ENCODE measurements around the gene CD151.

DNA sequence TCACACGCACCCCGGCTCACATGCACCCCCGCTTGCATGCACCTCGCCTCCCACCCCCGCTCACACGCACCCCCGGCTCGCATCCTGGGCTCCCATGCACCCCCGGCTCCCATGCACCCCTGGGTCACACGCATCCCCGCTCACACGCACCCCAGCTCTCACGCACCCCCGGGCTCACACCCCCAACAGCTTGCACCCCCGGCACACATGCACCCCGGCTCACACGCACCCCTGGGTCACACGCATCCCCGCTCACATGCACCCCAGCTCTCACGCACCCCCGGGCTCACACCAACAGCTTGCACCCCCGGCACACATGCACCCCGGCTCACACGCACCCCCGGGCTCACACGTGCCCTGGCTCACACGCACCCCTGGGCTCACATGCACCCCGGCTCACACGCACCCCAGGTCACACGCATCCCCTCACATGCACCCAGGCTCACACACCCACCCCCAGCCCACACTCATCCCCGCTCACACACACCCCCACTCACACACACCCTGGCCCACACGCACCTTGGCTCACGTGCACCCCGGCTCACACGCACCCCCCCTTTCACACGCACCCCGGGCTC is 26.1 kb downstream of the CD151 start:
- no peak for TF ChIP-seq SIN3A (IDR thresholded peaks at IDR 0.05; ENCODE audit: borderline replicate concordance, low read depth, low read length)
- TF ChIP-seq, protein P1, sequence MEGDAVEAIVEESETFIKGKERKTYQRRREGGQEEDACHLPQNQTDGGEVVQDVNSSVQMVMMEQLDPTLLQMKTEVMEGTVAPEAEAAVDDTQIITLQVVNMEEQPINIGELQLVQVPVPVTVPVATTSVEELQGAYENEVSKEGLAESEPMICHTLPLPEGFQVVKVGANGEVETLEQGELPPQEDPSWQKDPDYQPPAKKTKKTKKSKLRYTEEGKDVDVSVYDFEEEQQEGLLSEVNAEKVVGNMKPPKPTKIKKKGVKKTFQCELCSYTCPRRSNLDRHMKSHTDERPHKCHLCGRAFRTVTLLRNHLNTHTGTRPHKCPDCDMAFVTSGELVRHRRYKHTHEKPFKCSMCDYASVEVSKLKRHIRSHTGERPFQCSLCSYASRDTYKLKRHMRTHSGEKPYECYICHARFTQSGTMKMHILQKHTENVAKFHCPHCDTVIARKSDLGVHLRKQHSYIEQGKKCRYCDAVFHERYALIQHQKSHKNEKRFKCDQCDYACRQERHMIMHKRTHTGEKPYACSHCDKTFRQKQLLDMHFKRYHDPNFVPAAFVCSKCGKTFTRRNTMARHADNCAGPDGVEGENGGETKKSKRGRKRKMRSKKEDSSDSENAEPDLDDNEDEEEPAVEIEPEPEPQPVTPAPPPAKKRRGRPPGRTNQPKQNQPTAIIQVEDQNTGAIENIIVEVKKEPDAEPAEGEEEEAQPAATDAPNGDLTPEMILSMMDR (IDR thresholded peaks at IDR 0.05), result no peak
- no peak for TF ChIP-seq TEAD4 (IDR thresholded peaks at IDR 0.05; ENCODE audit: borderline replicate concordance, insufficient read depth)
- TF ChIP-seq, protein P2, sequence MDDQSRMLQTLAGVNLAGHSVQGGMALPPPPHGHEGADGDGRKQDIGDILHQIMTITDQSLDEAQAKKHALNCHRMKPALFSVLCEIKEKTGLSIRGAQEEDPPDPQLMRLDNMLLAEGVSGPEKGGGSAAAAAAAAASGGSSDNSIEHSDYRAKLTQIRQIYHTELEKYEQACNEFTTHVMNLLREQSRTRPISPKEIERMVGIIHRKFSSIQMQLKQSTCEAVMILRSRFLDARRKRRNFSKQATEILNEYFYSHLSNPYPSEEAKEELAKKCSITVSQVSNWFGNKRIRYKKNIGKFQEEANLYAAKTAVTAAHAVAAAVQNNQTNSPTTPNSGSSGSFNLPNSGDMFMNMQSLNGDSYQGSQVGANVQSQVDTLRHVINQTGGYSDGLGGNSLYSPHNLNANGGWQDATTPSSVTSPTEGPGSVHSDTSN (IDR thresholded peaks at IDR 0.05), result no peak
- no peak for TF ChIP-seq USF1 (IDR thresholded peaks at IDR 0.05; ENCODE audit: borderline replicate concordance, low read depth)
- no peak for TF ChIP-seq RAD21 (IDR thresholded peaks at IDR 0.05; ENCODE audit: low read length)
- no peak for TF ChIP-seq GATA2 (CRISPR knock-in tag; IDR thresholded peaks at IDR 0.05)
- TF ChIP-seq POLR2AphosphoS5 (IDR thresholded peaks at IDR 0.05; ENCODE audit: low read depth, low read length), result no peak
- TF ChIP-seq, protein P3, sequence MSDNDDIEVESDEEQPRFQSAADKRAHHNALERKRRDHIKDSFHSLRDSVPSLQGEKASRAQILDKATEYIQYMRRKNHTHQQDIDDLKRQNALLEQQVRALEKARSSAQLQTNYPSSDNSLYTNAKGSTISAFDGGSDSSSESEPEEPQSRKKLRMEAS (IDR thresholded peaks at IDR 0.05; ENCODE audit: low read depth), result no peak
- no peak for TF ChIP-seq JUND (IDR thresholded peaks at IDR 0.05)

All from SK-N-SH (cell line).